Testis (tissue), 3 donors: ENCODE results near the gene DPF3. TPM values are rescaled to one million over a fixed set of nuclear protein-coding genes. Genes with fewer than 3 reads are reported as not detected.

Experiments
- DNase-seq: peaks from one replicate; pipeline ENCODE4 v3.0.0-alpha.2; 2019
- H3K27ac ChIP-seq, 2 donors: fragments of 200-600 bp; sonication (generic); one replicate each; pipeline ENCODE4 v1.5.1; 2019
- H3K27me3 ChIP-seq: fragments of 200-600 bp; sonication (generic); one replicate; pipeline ENCODE4 v1.5.1; 2019
- H3K36me3 ChIP-seq: fragments of 200-600 bp; sonication (generic); one replicate; pipeline ENCODE4 v1.5.1; 2017; ENCODE audit warnings: low read depth; ENCODE audit errors: missing control alignments
- H3K4me1 ChIP-seq: fragments of 200-600 bp; sonication (generic); one replicate; pipeline ENCODE4 v1.5.1; 2019
- H3K4me3 ChIP-seq, 2 donors: fragments of 200-600 bp; sonication (generic); one replicate each; pipeline ENCODE4 v1.5.1; 2017 to 2019
- H3K9me3 ChIP-seq: fragments of 200-600 bp; sonication (generic); one replicate; pipeline ENCODE4 v1.5.1; 2017
- POLR2A ChIP-seq: fragments of 450-650 bp; IDR thresholded peaks from one replicate; pipeline ENCODE4 v1.6.1; 2017; ENCODE audit warnings: antibody characterized with exemption, mild to moderate bottlenecking, moderate library complexity
- WGBS, 2 donors: methylation state at CpG; one replicate each; pipeline ENCODE4 v1.1.5; 2018; 5-methylcytosine and 5-hydroxymethylcytosine counted together
- intact Hi-C: fragments of 100-400 bp; cut with DNase I; formaldehyde crosslinking; loops from one replicate; pipeline ENCODE4 v1.15.1; 2023; ENCODE audit warnings: low total_unique reads
- polyA plus RNA-seq: library from polyadenylated mRNA; stranded (reverse); fragments of 350-450 nt; fragmentation: Illumina TruSeq; extraction: RNeasy Lipid Tissue Mini Kit (QIAGEN cat#74804); gene quantifications from one replicate; pipeline ENCODE4 v1.2.3, GENCODE V29; 2014; ENCODE audit warnings: low read depth, low replicate concordance; ENCODE audit not compliant: insufficient read depth
- total RNA-seq, 2 donors: library from RNA; depleted of rRNA; stranded (reverse); fragments of >200 nt; gene quantifications; one replicate each; pipeline ENCODE4 v1.2.3, GENCODE V29; 2016
- TF ChIP-seq, protein P1 (sequence below), 3 experiments: fragments of 450-650 bp in 2 of 3; fragments of 200-600 bp in 1 of 3; sonication (generic) in 1 of 3; IDR thresholded peaks; one replicate each; pipeline ENCODE4 v1.5.1; 2016 to 2019; ENCODE audit warnings: antibody characterized with exemption in 3 of 3, mild to moderate bottlenecking in 2 of 3, moderate library complexity in 1 of 3

DPF3 gene
- total and polyA plus RNA-seq, 3 donors from 2014 or later = 14.6 to 41.6 (median 26.4) TPM

DNA sequence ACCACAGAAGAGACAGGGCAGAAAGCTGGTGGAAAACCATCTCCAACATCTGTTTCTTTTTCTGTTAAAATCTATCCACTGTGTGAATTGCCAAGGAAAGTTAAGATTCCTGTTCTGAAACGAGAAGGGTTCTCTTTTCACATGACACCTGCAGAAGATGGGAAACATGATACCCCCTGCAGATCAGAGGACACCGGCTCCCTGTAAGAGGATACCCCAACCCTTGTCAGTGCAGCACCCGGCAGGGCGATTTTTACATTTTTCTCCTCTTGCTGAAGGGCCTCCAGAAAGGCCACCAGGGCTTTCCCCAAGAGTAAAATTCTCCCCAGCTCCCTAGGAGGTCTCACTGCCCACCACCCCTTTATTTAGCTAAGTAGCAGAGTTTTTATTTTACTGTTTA, 48.2 kb downstream of the DPF3 start:
- H3K4me1 ChIP-seq = no peaks in the 10 kb centered on the region
- no peak overlapping the region for H3K4me3 ChIP-seq
- DNase-seq = no peak
- intact Hi-C loops = no loop called here
- no peak overlapping the region for H3K27ac ChIP-seq
- no peaks in the 10 kb centered on the region for H3K36me3 ChIP-seq
- no peaks in the 10 kb centered on the region for H3K9me3 ChIP-seq
- WGBS, 2 donors = 90 to 92% methylated on average over 4 of the region's 4 CpGs
- H3K27me3 ChIP-seq = no peaks in the 10 kb centered on the region
- TF ChIP-seq POLR2A = no peak
- TF ChIP-seq, protein P1, sequence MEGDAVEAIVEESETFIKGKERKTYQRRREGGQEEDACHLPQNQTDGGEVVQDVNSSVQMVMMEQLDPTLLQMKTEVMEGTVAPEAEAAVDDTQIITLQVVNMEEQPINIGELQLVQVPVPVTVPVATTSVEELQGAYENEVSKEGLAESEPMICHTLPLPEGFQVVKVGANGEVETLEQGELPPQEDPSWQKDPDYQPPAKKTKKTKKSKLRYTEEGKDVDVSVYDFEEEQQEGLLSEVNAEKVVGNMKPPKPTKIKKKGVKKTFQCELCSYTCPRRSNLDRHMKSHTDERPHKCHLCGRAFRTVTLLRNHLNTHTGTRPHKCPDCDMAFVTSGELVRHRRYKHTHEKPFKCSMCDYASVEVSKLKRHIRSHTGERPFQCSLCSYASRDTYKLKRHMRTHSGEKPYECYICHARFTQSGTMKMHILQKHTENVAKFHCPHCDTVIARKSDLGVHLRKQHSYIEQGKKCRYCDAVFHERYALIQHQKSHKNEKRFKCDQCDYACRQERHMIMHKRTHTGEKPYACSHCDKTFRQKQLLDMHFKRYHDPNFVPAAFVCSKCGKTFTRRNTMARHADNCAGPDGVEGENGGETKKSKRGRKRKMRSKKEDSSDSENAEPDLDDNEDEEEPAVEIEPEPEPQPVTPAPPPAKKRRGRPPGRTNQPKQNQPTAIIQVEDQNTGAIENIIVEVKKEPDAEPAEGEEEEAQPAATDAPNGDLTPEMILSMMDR (IDR thresholded peaks at IDR 0.05) = no peak

DNA sequence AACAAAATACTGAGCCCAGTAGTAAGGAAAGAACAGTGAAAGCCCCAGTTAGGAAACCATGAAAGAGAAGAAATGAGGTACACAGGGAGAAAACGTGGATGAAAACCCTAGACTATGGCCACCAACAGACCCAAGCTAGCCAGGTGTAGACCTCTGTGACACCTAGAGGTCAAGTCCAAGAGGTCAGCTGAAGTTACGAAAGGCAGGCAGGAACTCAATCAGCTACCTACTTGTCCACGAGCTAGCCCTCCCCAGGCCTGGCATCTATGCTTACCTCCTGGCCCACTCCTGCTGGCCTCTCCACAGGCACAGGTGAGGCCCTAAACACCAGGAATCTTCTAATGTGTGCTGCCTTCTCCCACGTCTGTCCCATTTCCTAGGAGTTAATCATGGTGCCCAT, 48.7 kb downstream of the DPF3 start:
- Histone ChIP-seq H3K27ac (no peak overlapping the region), H3K4me1 (peaks cover 2% of the 10 kb centered on the region), H3K27me3 (no peaks in the 10 kb centered on the region), H3K36me3 (no peaks in the 10 kb centered on the region), H3K9me3 (no peaks in the 10 kb centered on the region), H3K4me3 (no peak overlapping the region)
- intact Hi-C loops = no loop called here
- no peak for TF ChIP-seq POLR2A
- TF ChIP-seq, protein P1 (IDR thresholded peaks at IDR 0.05) = no peak
- 87 to 91% methylated on average over 4 of the region's 4 CpGs for WGBS, 2 donors
- no peak for DNase-seq

DNA sequence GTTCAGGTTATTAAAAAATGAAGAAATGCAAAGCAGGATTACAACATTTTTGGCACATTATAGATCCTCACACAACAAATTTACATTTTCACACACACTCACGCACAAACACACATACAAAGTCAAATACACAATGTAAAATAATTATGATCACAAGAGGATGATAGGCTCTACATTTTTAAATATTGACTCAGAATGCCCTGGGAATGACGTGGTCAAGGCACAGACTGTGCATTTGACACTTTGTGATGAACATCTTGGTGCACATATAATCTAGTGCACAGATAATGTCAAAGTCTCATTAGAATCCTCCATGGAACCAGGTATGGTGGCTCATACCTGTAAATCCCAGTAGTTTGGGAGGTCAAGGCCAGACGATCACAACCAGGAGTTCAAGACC, 49.4 kb downstream of the DPF3 start:
- Histone ChIP-seq H3K27me3 (no peaks in the 10 kb centered on the region), H3K4me3 (no peak overlapping the region), H3K36me3 (no peaks in the 10 kb centered on the region), H3K9me3 (no peaks in the 10 kb centered on the region), H3K4me1 (peaks cover 7% of the 10 kb centered on the region), H3K27ac (no peak overlapping the region)
- TF ChIP-seq, protein P1 (IDR thresholded peaks at IDR 0.05) = no peak
- TF ChIP-seq POLR2A = no peak
- no peak for DNase-seq
- 93% methylated on average over 3 of the region's 3 CpGs for WGBS, 2 donors
- intact Hi-C loops = no loop called here

DNA sequence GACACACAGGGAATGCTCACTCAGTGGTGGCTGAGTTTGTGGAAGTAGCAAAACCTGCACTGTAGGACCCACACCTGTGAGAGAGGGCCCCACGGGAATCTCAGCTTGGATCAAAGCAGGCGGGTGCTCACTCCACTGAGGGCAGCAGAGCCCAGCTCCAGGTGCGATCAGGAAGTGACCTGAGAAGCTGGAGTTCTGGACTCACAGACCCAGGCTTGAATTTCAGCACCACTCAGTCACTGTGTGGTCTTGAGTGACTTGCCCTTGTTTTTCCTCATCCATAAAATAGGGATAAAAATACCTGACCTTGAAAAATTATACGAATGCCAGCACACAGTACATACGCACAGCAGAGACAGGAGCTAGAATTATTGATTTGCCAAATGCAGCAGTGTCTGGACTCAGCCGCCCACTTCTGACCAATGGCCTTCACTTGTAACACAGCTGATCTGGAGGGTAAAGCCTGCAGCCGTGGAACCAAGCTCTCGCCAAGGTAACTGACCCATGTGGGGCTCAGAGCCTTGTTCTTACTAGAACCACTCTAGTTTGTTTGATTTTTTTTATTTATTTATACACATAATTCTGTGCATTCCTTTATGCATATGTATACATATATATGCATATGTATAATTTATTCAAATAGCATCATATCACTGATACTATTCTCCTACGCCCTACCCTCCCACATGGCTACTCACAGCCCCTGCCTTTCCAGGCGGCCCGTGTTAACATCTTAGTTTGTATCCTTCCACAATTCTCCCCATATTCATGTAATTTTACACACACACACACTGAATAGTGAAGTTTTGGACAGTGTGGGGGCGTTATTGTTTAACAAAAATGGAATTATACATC, 53.9 kb downstream of the DPF3 start:
- no peaks in the 10 kb centered on the region for H3K27me3 ChIP-seq
- no peak overlapping the region for H3K4me3 ChIP-seq
- peak; percentile 55 for DNase-seq
- H3K9me3 ChIP-seq = no peaks in the 10 kb centered on the region
- peaks cover 7% of the 10 kb centered on the region for H3K4me1 ChIP-seq
- intact Hi-C loops = no loop called here
- no peaks in the 10 kb centered on the region for H3K36me3 ChIP-seq
- H3K27ac ChIP-seq = no peak overlapping the region
- 64 to 77% methylated on average over 11 to 12 of the region's 12 CpGs for WGBS, 2 donors
- TF ChIP-seq POLR2A = no peak
- TF ChIP-seq, protein P1 (IDR thresholded peaks at IDR 0.05) = no peak

DNA sequence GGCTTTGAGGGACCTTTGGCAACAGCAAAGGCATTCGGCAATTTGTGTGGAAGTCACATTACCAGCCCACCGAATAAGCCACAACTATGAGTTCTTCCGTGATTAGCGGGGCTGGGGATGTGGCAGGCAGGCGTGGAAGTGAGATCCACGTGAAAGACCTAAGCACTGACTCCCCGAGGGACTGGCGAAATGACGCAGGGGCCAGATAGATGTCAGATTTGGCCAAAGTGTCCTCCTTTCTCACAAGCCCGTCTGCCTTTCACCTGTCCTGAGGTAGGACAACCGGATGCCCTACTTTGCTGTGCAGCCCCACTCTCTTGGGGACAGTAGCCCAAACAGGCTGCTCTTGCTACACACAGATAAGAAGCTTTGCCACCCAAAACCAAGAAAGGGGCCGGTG, 54.5 kb downstream of the DPF3 start:
- TF ChIP-seq, protein P1 (IDR thresholded peaks at IDR 0.05) = no peak
- no peak for TF ChIP-seq POLR2A
- H3K27ac ChIP-seq = no peak overlapping the region
- no peaks in the 10 kb centered on the region for H3K27me3 ChIP-seq
- intact Hi-C loops = no loop called here
- WGBS, 2 donors = 89 to 93% methylated on average over 11 to 12 of the region's 12 CpGs
- peaks cover 7% of the 10 kb centered on the region for H3K4me1 ChIP-seq
- H3K36me3 ChIP-seq = no peaks in the 10 kb centered on the region
- DNase-seq = no peak
- H3K9me3 ChIP-seq = no peaks in the 10 kb centered on the region
- H3K4me3 ChIP-seq = no peak overlapping the region
